HEK293 (cell line): Measurements from ENCODE around the gene LAIR2.

Experiments used
- CTCF ChIP-seq: fragments of 450-650 bp; formaldehyde crosslinking; IDR thresholded peaks from 2 replicates; pipeline ENCODE4 v1.5.1; 2016; ENCODE audit warnings: missing biosample characterization, missing genetic modification characterization
- ZNF211 ChIP-seq: fragments of 450-650 bp; formaldehyde crosslinking; IDR thresholded peaks from 2 replicates; pipeline ENCODE4 v1.5.1; 2016; ENCODE audit warnings: low read depth, missing biosample characterization, missing genetic modification characterization

GRCh38 chr19:54502518-54503048, at the start of gene LAIR2:
- TF ChIP-seq ZNF211, result no peak
- no peak for TF ChIP-seq CTCF (tag by site-specific recombination)
